ENCODE measurements around the gene CRHR2.

CRHR2 gene

DNA sequence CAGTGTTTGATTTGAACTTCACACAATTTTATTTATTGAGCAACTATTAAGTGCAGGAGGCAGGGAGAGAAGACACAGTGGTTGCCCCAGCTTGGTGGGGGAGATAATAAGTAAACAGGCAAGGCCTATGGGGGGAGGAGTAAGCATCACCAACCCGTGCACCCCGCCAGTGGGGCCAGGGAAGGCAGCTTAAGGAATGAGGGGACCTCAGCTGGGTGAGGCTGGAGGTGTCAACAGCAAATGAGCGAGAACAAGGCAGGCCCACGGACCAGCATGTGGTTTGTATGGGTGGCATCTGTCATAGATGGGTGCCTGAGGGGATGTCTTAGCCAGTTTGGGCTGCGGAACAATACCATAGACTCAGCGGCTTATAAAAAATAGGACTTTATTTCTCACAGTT, 24.1 kb upstream of the CRHR2 start:
- no peak for DNase-seq

DNA sequence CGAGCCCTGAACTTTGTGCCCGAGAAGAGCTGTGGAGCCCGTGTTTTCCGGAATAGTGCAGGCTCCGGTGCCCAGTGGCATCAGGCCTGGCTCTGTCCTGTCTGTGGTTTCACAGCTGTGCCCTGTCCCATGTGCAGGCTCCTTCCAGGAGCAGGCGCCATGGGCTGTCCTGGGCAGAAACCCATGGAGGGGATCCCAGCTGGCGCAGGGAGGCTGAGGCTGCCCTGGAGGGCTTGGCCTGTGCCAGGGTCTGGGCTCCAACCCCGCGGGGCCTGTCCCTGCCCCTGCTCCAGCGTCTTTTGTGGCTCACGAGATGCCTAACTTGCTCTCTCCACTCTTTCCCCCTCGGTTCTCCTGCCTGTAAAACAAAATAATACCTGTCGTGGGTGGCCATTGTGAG, 23.3 kb upstream of the CRHR2 start:
- no peak for DNase-seq

GRCh38 chr7:30705008-30705407, 22.8 kb upstream of the CRHR2 start:
- no peak for DNase-seq

DNA sequence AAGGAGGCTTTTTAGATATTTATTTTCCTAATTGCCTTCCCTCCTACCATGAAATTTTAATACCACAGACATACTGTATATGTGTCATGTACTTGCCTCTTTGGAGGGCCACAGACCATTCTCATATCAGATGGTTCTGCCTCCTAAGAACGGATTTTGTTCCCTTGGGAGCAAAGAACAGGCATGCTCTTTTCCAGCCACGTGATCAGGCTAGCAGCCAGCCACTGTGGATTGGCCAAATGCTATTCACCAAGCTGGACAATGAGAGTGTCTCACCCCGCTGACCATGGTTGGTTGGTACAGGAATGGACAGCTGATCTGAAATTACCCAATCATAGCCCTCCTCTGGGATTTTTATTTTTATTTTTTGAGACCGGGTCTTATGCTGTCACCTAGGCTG, 21.5 kb upstream of the CRHR2 start:
- DNase-seq, result no peak

DNA sequence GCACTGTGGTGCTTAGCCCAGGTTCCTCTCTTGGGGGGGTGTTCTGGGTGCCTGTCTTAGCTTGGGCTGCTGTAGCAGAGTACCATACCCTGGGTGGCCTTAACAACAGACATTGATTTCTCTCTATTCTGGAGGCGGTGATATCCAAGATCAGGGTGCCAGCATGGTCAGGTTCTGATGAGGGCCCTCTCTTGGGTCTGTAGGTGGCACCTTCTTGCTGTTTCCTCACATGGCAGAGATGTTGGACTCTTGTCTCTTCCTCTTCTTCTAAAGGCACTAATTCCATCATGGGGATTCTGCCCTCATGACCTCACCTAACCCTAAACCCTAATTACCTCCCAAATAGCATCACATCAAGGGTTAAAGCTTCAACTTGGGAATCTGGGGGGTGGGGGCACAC, 19.9 kb upstream of the CRHR2 start:
- no peak for DNase-seq

GRCh38 chr7:30700941-30701340, 18.7 kb upstream of the CRHR2 start:
- DNase-seq, result no peak

DNA sequence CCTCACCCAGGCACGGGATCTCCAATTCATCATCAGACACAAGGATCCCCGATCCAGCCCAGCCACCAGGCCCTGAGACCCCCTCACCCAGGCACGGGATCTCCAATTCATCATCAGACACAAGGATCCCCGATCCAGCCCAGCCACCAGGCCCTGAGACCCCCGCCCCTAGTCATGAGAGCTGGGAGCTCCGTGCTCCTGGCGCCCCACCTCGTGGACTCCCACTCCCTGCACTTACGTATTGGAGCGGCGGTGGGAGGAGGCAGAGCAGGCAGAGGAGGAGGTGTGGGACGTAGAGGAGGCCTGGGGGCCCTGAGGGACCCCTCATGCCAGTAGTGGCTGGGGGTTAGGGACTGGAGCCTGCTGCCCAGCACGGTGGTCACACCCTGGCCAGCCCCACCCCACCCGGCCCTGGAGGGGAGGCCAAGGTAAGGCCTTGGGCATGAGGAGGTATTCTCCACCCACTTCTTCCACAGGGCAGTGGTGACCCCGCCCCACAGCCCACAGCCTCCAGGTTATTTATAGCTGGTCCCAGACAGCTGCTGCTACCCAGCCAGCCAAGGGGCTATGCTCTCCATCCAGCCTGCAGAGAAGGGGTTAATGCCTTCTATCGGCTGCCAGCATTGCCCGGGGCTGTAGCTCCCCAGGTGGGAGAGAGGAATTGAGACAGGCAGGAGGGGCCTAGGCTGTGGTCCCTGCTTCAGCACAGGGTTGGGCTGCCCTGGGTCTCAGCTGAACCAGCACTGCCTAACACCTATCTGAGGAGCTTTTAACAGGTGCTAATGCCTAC, 17.6 kb upstream of the CRHR2 start:
- no peak for DNase-seq

GRCh38 chr7:30698481-30698880, 16.2 kb upstream of the CRHR2 start:
- no peak for DNase-seq

DNA sequence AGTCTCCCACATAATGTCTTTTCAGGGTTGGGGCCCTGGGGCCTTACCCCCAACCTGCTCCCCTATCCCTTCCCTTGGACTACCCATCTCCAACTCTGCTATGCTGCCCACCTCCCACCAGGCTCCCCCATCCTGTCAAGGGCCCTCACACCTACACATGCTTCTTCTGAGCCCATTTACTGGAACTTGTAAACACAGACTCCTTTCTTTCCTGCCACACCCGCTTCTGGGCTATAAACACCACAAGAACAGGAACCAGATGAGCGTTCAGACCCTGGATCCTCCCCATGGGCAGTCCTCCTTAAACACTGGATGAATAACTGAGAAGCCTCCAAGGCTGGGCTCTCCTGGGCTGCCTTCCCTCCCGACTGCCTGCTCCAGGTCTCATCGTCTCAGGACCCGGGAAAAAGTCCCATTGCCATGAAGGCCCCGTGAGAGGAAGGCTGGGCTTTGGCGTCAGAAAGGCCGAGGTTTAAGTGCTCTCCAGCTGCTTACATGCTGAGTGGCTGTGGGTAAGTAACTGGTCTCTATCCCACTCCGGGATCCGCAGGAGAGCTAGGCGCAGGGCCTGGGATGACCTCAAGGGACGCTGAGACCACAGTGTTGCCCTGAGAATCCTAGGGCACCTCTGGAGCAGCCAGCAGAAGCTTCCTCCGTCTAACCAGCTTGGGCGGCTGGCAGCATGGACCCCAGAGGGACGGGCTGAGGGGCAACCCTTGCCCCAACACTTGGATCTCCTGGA, 15.6 kb upstream of the CRHR2 start:
- DNase-seq, result no peak

- DNase-seq, result no peak
These were observed 12.8 kb upstream of the CRHR2 start for GRCh38 chr7:30694774-30695721.

- DNase-seq, result no peak
These were observed 12.0 kb upstream of the CRHR2 start for GRCh38 chr7:30694218-30694745.

DNA sequence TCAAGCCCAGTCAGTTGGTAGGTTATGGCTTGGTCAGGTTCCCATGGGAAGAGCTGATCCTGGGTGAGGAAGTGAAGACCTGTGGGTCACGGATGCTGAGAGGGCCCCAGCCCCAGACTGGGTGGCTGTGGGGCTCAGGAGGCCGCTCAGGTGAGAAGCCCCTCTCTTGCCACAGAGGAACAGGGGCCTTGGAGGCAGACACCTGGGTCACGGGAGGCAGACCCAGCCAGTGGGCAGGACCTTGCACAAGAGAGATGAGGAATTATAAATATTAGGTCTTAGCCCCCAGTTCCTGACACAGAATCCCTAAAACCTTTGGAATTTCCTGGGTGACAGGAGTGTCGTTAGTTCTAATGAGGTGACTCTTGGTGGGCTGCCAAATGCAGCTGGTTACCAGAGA, 10.6 kb upstream of the CRHR2 start:
- no peak for DNase-seq

DNA sequence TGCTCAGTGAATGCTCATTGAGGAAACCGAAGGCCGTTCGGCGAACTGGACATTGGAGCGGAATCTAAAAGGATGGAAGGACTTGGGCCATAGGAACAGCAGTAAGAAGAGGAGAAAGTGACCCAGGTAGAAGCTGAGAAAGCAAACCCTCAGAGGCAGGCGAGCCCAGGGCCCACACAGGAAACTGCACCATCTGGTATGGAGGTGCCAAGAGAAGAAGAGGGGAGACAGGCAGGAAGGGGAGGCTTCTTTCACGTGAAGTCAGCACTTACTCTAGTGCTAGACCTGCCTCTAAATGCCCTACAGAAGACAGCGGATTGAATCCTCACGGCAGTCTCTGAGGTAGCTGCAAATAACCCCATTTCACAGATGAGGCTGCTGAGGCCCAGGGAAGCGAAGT, 10.2 kb upstream of the CRHR2 start:
- no peak for DNase-seq

DNA sequence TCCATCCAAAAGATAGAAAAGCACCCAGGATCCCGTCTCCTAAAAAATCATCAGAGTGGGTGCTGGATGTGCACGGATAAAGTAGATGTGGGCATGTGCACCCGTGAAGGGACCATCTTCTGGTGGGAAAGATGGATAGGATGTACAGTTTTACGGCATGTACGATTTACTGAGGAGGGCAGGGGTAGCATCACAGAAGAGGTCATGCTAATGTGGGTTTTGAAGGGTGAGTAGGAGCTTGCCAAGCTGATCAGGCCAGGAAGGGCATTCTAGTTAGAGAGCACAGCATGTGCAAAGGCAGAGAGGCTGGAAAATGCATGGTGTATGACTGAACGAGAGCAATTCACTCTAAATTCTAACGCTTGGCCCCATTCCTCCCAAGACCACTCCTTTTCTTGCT, 7.8 kb upstream of the CRHR2 start:
- DNase-seq, result no peak

GRCh38 chr7:30688718-30689221, 6.5 kb upstream of the CRHR2 start:
- no peak for DNase-seq

DNA sequence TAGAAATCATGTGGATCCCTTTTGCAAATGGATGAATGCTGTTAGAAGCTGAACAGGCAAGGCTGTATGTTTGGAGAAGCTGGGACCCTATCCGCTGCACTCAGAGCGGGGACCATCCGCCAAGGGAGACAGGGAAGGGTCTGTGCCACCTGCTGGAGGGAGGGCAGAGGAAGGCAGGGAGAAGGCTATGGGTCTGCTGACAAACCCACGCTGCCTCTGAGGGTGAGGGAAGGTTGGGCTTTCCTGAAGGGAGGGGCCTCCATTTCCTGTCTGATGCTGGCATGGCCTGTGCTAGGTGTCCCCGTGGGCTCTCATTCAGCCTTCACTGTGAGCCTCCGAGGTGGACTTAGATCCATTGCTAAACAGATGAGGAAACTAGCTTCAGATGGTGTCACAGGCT, 5.3 kb upstream of the CRHR2 start:
- DNase-seq, result no peak

GRCh38 chr7:30684351-30684750, 2.1 kb upstream of the CRHR2 start:
- DNase-seq, result no peak

- no peak for DNase-seq
These were observed 1.6 kb upstream of the CRHR2 start for GRCh38 chr7:30683816-30684215.

DNA sequence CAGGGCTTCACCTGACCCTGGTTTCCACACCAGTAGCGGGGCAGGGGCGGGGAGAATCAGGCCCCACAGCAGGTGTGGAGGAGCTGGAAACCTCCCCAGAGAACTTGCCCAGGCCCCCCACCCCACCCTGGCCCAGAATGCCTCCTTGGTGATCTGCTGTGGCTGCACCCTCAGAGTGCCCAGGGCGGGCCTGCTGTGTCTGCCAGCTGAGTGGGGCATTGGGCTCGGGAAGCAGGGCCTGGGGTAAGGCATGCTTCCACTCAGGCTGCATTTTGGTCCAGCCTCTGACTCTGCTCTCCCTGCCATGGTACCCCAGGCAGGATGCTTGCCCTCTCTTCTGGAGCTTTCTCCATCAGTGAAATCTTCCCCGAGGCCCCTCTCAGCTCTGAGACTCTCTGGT, 1.1 kb upstream of the CRHR2 start:
- DNase-seq, result no peak

DNA sequence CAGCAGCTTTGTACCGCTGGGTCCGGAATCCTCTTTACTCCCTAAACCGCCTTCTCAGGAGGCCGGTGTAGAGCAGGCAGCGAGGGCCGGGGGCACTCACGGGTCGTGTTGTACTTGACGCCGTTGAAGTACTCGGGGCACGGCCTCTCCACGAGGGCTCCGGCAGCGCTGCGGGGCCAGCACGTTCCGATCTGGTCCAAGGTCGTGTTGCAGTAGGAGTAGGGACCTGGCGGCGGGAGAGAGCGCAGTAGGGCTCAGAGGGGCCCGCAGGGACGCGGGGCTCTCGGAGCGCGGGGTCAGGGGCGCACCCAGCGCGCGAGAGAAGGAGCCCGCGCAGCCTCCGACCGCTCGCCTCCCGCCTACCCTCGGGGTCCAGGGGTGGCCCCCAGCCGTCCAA, 443 bp downstream of the CRHR2 start:
- DNase-seq, result no peak

DNA sequence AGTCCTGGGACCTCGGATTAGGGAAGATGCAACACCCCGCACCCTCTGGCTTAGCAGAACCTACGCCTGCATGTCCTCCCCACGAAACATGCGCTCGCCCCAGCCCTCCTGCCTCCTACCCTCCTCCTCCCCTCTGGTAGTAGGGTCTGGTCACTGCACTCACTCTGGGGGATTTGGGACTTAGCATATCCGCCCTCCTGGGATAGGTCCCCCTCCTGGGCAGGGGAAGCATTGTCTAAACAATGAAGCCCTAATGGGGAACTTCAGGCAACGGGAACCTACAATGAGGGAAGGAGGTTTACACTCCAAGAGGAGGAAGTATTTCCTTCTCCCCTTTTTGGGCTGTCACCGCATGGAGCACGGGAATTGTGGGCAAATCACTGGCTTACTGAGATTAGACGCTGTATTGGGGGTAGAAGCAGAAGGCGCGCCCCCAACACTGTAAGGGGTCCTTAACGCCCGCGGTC, 892 bp downstream of the CRHR2 start:
- DNase-seq, result no peak

GRCh38 chr7:30679664-30680063, 2.6 kb downstream of the CRHR2 start:
- no peak for DNase-seq

- DNase-seq, result no peak
These were observed 3.5 kb downstream of the CRHR2 start for GRCh38 chr7:30678805-30679204.
